ENCODE results near the gene DOCK4.

DOCK4 gene

DNA sequence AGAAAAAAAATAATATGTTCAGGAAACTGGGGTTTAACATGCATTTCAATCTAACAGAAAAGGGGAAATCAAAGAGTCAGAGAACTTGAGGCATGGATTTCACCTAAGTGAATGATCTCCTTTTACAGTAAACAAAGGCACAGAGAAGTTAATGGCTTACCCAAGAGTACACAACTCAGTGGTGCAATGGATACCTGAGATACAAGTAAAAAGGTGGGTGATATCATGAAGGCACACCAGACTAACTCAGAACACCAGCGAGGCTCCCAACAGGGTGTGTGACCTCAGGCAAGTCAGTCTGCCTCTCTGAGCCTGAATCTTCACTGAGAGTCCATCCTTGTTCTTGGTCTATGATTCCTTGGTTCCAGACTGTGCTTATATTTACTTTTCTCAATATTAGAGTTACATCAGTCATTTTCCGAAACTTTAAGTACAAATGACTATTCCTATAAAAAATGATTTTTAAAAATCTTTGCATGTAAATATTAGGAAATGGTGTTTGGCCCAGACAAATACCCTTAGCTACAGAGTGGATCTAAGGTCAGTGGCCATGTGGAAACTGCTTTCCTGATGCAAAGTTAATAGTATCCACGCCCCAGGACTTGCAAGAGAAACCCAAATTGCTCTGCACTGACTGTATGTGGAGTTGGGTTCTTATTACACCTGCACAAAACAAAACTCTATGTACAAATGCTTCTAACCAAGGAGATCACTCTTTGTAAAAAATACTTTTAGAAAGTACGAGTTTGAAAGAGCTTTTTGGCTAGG, 361.1 kb downstream of the DOCK4 start:
- no peak for DNase-seq

DNA sequence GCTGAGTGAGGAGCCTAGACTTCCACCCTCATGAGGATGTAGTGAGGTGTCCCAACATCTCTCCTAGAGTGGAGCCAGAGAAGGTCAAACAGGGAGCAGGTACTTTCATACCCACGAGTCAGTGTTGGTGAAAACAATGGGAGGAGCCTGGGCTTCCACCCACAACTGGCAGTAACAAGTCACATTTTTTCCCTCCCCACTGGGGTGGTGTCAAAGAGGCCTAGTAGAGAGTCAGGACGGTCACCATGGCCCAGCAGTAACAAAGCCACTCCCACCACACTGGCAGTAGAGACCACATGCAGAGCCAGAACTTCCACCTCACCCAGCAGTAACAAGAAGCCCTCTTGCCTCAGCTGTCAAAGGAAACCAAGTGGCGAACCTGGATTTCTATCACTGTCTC, 363.7 kb downstream of the DOCK4 start:
- no peak for DNase-seq

DNA sequence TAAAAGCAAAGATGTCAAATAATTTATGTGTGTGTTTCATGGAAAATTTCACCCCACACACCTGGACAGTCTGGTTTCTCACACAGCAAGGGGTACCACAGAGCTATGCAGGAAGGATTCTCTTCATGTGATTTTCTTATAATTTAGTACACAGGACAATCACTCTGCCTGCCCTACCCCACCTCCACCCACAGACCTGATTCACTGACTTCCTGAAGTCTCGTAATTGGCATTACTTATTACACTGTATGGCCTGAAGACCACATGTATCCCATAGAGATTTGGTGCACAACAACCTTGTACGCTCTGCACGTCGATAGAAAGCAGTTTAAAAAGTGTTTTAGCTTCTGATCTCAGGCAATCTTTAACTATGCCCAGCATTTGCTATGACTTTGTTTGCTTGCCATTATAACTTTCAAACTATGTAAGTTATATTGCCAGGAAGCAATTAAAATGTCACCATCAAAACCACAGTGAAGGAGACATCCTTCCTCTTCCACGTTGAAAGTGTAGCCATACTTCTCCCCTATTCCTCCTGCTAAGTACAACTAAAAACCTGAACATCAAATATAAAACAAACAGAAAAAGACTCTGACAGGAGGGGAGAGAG, 364.5 kb downstream of the DOCK4 start:
- DNase-seq, result no peak

DNA sequence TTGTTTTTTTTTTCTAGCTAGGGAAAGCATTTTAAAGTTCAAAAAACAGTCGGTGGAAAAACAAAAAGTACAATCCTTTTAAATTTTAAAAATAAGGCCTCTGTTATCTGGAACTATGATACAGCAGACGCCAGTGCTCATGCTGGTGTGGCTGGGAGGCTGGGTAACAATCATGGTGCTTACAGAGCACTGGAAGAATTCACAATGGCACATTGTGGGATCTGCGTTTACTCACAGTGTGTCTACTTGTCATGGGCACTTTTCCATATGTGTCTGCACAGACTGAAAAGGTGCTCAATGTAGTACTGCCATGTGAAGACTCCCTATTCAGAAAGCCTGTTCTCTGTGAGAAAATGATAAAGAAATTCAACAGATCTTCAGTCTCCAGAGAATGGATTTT, 365.7 kb downstream of the DOCK4 start:
- DNase-seq, result no peak

DNA sequence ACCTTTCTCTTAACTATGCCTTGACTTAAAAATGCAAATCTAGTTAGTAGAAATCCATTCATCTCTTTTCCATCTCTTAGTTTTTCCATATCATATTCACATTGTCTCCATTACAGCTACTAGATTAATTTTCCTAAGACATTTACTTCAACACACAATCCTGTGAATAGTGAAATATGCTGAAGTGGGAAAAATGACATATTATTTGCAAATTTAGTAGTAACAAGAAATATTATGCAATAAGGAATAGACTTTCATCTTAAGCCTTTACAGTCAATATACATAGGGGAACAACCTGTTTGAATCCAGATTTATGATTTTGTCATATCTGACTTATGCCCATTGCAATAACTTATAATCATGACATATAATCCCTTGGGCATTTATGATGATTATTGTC, 366.9 kb downstream of the DOCK4 start:
- DNase-seq, result no peak

DNA sequence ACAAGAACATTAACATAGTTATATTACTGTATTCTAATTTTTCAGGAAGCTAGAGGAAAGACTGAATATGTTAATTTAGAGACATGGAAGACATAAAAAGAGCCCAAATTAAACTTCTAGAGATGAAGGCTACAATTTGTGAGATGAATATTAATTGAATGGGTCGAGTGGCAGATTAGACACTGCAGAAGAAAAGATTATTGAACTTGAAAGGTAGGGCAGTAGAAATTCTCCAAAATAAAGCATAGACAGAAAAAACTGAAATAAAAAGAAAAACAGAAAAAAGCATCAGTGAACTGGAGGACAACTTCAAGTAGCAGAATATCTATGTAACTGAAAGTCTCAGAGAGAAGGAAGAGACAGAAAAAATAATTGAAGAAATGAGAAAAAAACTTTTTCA, 369.6 kb downstream of the DOCK4 start:
- DNase-seq, result no peak

DNA sequence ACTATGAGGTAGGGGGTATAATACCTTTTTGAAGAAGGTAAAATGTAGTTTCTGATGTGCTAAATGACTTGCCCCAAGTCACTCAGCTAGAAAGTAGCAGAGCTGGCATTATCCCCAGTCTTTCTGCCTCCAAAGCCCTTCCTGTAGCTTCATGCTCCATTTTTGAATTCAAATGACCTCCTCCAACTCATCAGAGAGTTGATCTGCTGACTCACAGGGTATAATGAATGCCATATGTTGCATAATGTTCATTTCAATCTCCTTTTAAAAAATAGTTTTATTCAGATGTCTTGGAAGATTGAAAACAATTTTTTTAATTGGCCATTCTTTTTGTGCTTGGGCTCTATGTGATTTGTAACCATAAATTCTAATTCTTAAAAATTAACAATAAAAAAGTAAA, 371.1 kb downstream of the DOCK4 start:
- no peak for DNase-seq

DNA sequence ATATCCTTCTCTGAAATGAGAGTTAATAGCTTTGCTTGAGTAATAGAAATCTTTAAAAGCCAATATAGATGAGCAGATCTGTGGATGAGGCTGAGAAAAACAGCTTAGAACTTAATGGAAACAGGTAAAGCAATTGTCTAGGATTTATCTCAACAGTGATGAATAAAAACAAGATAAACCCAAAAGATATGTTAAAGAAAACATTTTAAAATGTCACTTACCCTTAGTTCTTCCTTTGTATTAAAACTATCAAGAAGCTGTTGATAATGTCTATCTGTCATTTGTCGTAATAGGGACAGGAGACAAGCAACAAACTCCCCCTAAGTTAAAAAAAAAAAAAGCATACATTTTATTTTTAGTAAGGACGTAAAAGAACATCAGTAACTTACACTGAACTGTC, 371.8 kb downstream of the DOCK4 start:
- DNase-seq, result no peak

DNA sequence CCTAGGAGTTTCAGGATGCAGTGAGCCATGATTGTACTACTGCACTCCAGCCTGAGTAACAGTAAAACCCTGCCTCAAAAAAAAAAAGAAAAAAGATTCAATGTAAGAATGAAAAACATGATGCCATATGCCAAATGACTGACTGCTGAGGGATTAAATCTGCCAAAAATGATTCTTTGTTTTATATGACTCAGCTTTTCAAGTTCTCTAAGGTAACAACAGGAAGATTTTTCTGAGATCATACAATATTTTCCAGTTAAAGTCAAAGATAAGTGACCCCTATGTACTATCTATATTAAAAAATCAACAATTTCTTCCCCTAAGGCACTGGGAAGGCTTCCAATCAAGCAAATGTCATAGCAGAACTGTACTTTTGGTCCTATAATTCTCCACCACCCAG, 372.7 kb downstream of the DOCK4 start:
- no peak for DNase-seq

DNA sequence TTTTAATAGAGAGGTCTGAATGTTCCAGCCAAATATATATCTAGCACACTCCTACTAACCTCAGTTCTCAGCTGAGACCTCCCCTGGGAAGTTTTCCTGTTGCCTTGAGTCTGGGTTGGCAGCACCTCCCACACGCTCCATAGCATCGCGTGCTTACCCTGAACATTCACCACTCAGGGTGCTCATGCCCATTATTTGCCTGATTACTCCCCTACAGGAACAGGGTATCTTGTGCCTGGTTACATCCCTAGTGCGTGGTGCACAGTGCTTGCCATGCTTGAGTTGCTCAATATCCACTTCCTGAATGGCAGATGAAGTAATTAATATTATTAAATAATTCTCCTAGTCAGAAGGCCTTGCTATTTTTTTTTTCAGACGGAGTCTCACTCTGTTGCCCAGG, 374.0 kb downstream of the DOCK4 start:
- no peak for DNase-seq

DNA sequence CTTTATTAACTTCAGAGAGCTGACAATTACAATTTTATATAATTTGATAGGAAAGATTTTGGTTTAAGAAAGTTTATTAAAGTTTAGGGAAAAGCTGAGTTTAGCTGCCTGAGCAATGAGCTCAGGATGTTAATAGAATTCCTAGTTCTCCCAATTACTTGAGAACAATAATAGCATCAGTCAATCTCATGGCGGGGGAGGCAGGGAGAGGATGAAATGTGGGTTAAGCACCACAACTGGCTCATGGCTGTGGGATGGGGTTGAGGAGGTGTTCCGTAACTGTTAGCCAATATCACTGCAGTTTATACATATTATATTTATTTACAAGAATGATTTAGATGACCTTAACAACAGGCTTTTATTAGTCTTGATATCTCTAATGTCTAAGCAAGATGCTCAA, 377.0 kb downstream of the DOCK4 start:
- no peak for DNase-seq

DNA sequence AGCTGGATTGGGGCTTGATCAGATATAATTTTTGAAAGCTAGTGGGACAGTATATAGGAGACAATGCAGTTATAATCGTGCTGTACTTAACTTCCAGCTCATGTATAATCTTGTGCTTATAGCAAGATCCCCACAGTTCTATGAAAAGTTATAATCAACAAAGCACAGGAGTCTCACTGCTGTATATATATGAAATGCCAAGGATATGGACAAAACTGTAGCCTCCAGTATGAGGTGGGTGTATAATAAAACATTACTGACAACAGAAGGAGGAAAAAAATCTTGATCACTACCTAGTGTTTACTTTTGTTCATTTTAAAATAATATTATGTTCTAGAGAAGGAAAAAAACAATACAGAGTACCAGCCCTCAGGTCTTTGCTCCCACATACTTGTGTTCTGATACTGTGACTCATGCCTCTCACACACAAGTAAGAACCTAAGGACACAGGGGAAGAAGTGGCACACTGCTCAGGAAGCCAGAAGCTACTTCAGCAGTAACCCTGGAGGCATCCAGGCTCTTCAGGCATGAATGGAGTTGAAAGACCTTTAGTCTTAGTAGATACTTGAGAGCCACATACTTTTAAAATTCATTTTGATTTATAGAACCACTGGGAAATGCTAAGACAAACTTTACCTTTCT, 378.2 kb downstream of the DOCK4 start:
- DNase-seq, result no peak

DNA sequence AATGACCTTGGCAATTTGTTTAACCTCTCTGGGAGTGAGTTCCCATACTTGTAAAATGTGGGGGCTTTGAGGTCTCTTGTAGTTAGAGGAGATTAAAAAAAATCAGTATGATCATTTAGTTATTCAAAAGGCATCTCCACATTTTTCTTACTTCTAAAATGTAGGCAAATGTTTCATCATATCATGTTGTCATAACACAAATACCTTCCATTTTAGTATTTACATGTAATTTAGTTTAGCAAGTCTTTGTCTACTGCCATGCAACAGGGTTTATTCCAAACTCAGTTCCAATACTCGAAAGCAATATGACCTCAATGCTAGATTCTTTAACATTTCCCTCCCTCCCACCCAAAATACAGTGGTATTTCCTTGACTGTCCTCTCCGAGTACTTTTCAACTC, 381.2 kb downstream of the DOCK4 start:
- DNase-seq, result no peak

DNA sequence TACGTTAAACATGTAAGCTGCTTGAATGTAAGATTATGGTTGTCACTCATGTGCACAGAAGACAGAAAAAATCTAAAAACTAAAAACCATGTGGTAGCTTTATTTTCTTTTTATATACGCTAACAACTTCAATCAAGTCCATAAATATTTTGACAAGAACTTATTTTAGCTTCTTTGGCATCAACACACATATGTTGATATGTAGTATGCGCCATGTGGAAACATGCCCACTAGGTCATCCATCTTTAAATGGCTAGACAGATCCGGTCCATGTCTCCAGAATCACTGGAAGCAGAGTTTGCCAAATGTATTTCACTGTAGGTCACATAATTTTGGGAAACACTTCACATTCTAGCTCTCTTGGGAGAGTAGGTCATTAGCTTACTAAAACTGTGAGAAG, 382.4 kb downstream of the DOCK4 start:
- no peak for DNase-seq

DNA sequence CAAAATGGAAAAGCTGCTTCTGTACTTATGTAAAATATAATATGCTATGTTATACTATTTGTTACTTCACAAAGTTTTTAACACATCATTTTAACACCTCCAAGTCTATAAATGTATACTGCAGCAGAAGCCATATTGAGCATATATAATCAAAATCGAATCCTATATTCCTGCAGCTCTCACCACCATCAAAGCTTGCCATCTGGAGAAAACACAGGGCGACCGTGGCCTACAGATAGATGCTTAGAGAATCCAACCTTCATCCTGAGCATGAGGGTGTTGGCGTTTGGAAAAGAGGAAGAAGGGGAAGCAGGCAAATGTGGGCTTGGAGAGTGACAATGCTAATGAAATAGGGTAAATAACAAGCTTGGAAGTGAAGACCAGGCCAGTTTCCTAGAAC, 385.2 kb downstream of the DOCK4 start:
- DNase-seq, result no peak

DNA sequence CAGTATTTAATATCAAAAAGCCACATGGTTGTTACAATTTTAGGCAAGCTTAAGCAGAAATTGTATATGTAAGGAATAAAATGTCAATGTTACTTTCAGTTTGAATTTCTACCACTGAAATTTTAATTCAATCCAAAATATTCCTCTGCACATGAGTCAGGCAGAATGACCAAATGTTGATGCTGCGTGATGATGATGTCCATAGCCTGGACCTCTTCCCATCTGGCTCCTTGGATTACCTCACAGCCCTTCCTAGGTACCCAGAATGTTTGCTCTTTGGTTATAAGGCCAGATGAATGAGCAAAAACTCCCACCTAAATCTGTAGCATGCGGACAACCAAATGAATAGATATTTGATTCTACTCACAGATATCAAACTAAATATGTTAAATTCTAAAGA, 385.6 kb downstream of the DOCK4 start:
- DNase-seq, result no peak

DNA sequence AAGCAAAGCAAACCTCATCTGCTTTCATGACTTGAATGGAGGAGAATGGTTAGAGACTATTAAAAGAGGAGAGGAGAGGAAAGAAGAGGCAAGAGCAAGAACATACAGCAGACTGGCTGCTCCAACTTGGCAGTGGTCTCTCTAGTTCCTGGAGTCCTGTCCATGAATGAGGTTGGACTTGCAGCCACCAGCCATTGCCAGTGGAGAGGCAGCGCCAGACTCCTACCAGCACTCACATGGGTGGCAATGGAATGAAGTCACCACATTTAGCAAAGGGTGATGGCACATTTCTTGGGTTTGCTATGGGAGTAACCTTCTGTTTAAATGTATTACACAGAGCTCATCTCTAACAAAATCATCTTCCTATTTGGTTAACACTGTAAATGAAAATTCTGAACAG, 386.1 kb downstream of the DOCK4 start:
- DNase-seq, result no peak

DNA sequence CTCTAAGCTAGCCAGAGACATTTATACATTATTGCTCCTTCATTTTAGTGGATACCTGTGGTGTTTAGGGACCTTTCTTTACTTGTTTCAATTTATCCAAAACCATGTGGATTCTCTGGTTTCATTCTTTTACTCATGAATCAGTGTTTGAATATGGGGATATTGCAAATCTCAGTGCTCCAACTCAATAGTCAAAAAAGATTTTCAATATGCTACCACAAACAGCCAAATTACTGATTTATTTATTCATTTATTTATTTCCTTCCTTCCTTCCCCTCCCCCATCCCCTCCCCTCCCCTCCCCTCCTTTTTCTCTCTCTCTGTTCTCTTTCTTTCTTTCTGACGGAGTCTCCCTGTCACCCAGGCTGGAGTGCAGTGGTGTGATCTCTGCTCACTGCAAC, 390.8 kb downstream of the DOCK4 start:
- DNase-seq, result no peak

DNA sequence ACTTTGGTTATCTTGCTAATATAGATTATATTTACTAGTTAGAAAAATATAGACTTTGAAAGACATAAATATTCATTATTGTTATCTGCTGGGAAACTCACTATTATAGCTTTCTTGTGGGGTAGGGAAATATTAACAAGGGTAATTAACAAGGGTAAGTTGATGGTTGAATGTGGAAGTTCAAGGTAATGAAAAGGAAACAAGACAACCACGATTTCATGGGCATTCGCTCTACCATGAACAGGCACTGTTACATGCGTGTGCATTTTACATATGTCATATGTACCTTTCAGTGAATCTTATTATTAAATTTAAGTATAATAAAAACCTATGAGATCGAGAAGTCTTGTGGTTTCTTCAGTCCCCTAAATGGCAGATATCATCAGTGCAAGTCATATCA, 392.9 kb downstream of the DOCK4 start:
- no peak for DNase-seq

DNA sequence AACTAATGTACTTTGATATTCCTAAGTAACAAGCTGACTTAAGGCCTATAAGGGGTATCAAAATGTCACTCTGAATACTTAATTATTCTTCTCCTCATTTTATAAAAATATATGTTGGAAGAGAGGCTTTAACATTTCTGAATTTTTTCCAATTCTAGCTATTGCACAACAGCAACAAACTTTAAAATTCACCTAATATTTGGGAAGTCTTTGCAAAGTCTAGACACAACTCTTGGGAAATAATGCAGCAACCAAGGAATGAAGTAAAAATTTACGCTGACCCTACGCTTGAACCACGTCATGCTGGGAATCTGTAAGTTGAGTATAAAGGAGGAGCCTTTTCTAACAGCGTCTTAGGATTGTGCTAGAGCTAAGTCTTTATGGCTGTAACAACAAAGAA, 400.0 kb downstream of the DOCK4 start:
- DNase-seq, result no peak

DNA sequence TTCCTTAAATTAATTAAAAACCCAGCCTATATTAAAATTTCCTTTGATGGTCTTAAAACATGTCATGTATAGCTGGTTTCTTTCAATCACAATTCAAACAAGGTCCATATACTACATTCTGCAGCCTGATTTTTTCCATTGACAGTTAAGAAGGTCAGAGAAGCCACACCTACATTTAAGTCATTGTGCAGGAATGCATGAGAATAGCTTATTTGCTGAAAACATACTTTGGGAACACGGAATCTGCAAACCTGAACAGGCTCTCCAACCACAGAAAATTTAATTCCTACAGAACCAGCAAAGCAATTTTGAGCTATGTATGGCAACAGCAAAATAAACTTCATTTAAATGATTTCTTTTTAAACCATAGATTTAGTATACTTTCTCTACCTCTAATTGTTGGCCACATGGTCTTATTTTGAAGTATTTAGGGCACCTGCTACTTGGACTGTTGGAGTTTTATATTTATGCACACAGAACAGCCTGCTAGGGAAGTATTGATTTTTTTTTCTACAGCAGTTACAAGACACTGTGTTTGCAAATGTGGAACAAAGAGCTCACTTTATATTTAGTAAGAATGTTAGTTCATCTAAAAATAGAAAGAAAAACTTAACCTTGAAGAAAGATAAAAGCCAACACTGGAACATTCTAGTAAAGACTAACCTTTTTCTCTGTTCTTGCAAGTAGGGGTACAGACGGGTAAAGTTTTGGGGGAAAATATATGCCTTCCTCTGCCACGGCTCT, 403.0 kb downstream of the DOCK4 start:
- no peak for DNase-seq

DNA sequence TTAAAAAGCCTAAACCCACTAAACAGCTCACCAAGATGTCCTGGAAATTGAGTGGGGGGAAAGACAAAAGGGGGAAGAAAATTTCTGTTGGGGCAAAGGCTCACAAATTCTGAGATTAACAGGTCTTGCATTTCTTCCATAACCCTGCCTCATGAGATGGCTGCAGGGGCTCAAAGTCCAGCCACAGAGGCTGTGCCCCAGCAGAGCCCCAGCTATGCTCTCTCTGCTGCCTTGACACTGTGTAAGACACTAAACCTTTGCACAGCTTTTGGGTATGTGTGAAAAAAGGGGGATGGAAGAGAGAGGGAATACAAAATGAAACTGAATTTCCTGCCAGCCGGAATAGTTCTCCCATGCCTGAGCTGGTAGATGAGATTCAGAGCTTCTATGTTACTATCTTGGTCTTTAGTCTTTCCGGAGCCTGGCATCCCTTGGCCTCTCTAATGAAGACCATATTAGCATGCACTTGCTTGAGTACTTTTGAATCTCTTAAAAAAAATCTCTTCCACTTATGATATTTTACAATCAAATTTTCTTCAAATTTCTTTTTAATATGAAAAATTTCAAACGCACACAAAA, 403.9 kb downstream of the DOCK4 start:
- DNase-seq, result no peak

DNA sequence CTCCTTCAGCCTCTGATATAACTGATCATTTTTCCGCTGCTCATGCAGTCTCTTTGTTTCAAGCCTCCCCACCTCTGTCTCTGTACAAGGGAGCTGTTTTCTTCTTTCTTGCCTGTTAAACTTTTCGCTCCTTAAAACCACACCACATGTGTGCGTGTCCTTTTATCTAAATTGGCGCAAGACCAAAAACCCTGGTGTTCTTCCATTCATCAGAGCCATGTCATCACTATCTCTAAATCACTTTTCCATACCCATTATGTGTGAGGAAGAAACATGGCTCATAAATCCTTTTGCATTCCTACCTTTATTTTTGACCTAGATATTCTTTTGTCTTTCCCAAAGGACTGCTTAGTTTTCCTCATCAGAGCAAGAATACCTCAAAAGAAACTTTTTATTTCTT, 404.9 kb downstream of the DOCK4 start:
- no peak for DNase-seq

DNA sequence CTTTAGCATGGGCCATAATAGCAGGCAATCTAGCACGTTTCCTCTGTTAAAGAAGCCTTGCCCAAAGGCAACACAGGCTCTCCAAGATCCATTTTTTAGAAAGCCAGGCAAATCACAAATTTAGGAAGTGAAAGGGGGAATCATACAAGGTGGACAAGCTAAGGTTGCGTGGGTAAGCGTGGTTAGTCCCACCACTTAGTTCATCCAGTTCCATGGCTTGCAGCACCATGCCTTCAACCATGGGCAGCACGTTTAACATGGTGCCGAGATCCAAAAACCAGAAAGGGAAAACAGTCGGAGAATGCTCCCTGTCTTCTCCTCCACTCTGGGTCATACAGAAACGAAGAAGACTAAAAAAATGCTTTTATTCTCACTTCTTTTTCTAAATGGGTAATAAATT, 409.5 kb downstream of the DOCK4 start:
- DNase-seq, result no peak

Measured in NCI-H1092 treated with DMSO at 0.1 percent for 48 hours (cell line).